HG02798 (cell line): ENCODE results near the gene BEND5.

Experiments
- ATAC-seq: cut with Tn5 transposase; IDR thresholded peaks from one replicate; pipeline ENCODE4 v1.9.1; 2021; ENCODE audit warnings: mild to moderate bottlenecking; ENCODE audit not compliant: unreplicated experiment, poor library complexity

Gene BEND5, protein sequence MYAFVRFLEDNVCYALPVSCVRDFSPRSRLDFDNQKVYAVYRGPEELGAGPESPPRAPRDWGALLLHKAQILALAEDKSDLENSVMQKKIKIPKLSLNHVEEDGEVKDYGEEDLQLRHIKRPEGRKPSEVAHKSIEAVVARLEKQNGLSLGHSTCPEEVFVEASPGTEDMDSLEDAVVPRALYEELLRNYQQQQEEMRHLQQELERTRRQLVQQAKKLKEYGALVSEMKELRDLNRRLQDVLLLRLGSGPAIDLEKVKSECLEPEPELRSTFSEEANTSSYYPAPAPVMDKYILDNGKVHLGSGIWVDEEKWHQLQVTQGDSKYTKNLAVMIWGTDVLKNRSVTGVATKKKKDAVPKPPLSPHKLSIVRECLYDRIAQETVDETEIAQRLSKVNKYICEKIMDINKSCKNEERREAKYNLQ

GRCh38 chr1:48776393-48777218, at the start of gene BEND5:
Gene BEND5 (minus strand): TSS chr1:48776891. CDS start chr1:48776831, 60 bp downstream.
- no peak for ATAC-seq

GRCh38 chr1:48823168-48823567, 46.5 kb upstream of the BEND5 start:
- no peak for ATAC-seq

DNA sequence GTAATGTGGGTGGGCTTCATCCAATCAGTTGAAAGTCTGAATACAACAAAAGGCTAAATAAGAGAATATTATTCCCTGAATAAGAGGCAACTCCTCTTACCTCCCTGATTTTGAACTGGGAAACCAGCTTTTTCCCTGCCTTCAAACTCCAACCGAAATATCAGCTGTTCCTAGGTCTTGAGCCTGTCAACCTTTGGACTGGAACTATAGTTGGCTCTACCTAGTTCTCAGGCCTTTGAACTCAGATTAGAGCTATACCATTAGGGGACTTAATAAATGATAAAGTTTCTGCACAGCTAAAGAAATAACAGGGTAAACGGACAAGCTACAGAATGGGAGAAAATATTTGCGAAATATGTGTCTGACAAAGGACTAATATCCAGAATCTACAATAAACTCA, 43.8 kb upstream of the BEND5 start:
- ATAC-seq, result no peak

GRCh38 chr1:48817505-48818114, 40.9 kb upstream of the BEND5 start:
- peak; percentile 83 for ATAC-seq

- ATAC-seq, result no peak
These were observed 34.0 kb upstream of the BEND5 start for GRCh38 chr1:48810740-48811139.

- no peak for ATAC-seq
These were observed 31.8 kb upstream of the BEND5 start for GRCh38 chr1:48808496-48808895.

DNA sequence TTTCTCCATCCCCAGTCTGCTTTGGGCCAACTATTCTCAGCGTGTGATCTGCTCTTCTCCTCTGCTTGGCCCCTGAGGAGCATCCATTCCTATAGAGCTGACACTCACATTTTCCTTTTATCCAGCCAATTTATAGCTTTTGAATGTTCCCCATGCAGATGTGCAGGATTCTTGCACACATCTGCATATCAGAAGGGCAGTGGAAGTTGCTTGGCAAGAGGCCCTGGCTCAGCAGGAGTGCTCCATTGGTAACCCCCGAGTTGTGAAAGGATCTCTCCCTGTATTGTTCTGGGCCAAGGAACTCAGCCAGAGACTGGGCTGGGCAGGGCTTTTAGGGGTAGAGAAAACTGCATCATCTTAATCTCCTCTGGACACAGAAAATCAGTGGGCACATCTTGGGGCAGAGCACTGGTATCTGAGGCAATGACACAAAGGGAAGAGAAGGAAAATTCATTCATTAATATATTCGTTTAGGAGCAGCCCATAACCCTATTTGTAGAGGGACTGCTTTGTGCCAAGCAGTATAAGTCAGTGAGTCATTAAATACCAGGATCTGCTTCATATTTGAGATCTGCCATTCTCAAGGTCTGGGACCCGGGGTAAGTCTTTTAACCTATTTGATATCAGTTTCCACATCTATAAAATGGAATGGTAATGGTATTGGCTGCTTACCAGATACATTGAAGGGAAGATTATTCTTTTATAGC, 31.0 kb upstream of the BEND5 start:
- no peak for ATAC-seq

DNA sequence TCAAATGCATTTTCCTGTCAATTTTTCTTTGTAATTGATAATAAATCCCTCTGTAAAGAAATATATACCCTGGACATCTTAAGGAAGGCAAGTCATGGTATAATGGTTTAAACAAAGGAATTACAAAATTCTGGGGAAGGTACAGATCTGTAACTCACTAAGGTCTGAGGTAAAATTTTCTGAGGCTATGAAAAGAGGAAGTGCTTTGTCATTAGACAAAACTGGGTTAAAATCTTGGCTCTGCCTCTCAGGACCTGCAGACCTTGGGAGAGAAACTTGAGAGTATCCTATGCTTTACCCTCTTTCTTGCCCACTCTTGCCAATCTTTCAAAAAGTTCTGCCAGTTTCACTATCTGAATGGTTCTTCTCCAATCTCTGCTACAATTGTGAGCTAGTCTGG, 26.8 kb upstream of the BEND5 start:
- no peak for ATAC-seq

GRCh38 chr1:48794816-48795215, 18.1 kb upstream of the BEND5 start:
- ATAC-seq, result no peak

GRCh38 chr1:48793863-48794262, 17.2 kb upstream of the BEND5 start:
- ATAC-seq, result peak; percentile 72

DNA sequence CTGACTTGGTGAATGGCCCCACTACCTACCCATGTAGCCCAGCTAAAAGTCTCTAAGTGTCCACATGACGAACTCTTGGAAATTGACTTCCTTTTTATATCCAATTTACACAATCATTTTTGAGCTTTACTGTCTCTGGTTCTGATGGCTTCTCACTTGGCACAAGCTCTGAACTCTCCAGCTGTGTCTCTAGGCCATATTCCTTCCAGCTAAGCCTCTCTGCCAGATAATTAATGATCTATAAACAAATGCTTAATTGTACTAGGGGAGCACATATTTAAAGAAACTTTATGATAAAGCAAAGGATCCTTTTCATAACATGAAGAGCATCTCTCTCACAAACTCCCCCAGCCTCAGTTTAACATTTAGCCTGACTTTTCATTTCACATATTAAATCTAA, 16.3 kb upstream of the BEND5 start:
- no peak for ATAC-seq

DNA sequence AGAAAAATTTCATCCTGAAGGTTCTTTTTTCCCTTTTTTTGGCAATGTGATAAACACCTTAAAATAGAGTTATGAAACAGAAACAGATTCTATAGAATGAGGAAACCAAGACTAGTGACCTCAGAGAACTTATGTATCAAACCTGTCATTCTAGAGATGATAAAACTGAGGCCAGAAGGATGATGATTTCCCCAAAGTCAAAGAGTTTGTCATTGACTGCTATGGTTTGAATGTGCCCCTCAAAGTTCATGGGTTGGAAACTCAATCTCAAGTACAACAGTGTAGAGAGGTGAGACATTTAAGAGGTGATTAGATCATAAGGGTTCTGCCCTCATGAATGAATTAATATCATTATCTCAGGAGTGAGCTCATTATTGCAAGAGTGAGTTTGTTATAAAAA, 13.7 kb upstream of the BEND5 start:
- ATAC-seq, result no peak

- no peak for ATAC-seq
These were observed 13.2 kb upstream of the BEND5 start for GRCh38 chr1:48789903-48790302.

- no peak for ATAC-seq
These were observed 9.2 kb upstream of the BEND5 start for GRCh38 chr1:48785869-48786268.

DNA sequence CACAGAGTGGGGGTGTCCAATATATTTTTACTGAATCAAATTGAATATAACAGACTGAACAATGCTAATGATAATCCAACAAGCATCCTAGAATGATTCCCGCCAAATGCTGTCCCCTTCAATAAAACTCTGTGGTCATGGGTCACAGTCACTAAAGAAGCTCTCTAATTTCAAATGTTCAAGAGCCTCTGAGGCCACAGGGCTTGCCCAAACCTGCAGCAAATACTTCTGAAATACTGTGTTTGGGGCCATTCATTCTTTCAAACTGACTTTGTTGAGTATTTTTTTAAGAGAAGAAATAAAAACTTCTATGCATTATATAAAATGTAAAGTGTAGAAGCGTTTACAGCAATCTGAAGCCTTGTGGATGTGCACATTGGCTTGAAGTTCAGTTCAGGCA, 7.6 kb upstream of the BEND5 start:
- no peak for ATAC-seq

DNA sequence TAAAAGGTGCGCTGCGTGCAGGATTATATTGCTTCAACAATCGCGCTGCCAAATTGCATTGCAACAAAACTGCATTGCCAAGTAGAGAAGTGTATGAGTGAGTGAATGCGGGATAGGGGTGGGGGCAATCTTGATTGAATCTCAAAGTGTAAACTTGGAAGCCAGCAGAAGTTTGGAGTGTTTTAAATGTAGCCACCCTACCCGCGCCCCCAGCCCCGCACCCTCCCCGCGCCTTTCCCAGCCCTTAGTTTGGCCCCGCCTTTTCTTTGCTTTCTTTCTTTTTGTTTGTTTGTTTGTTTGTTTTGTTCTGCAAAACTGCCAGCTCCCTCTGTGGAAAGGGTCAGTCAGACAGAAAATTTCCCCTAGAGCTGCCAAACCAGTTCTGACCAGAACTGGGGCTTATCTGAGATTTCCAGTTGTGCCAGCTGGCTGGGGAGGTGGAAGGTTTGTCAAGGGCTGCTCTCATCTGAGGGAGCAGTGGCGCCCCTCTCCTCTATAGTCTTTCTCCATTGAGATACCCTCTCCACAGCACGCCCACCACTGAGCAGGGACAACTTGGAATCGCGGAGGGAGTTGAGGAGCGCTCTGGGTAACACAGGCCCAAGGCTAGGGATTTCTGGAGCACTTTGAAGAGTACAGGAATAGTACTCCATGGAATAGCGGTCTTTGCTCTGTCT, 666 bp upstream of the BEND5 start:
- no peak for ATAC-seq

GRCh38 chr1:48775831-48776392, 779 bp downstream of the BEND5 start:
- ATAC-seq, result no peak

GRCh38 chr1:48773133-48773532, 3.6 kb downstream of the BEND5 start:
- ATAC-seq, result peak; percentile 40

- no peak for ATAC-seq
These were observed 4.5 kb downstream of the BEND5 start for GRCh38 chr1:48772211-48772610.

DNA sequence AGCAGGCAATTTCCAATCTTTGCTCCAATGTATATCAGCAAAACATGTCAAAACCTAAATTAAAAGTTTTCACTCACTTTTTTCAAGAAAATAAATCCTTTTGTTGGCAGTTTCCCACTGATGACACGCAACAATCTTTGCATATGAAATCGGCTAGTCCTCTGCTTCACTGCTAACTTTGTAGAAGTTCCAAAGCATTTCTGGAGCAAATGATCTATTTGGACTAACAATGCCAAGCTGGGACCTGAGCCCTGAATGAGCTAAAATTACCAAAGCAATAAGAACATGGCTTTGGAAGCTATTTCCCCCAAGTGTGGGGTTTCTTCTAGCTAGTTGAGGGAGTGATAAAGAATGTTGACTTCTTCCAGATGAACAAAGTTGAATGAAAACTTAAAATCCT, 5.1 kb downstream of the BEND5 start:
- no peak for ATAC-seq
